Fibroblast of skin of left biceps (primary cell): ENCODE data around the gene SPEM2.

Experiments used
- DNase-seq, 2 experiments: peaks; one replicate each; pipeline ENCODE4 v3.0.0-alpha.2; 2013; ENCODE audit warnings: low read depth in 2 of 2

The SPEM2 gene

DNA sequence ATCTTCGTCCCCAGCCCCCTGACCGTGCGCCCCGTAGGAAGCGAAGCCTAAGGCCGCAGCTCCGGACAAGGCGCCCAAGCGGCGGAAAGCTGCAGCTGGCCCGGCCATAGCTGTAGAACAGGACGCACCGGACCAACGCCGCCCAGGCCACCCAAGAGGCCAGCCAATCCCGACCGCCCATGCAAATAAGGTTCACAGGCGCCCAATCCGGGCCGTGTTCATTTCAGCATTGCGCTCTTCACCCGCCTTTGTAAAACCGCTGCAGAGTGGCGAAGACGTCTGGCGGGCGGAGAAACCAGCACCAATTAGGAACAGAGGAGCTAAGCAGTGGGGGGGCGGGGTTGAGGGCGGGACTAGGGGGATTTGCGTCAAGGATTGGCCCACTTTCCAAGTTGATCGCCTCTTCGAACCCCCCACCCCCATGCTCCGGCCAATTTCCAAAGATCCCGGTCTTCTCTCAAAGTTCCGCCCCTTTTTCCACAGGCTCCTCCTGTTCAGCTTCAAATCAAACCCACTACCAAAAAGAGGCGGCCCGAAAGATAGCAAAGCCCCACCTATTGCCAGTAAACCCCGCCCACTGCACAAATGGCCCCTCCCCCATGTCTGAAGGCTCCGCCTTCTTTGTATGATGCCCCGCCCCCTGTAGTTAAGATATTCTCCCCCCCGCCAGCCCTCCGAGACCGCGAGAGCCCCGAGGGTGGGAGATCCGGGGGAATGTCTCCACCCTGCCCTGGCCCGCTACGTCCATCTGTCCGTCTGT, 21.3 kb upstream of the SPEM2 start, which contains the start of gene TMEM256:
Gene TMEM256 (minus strand): TSS at position 121 of the 760 bp plus-strand sequence. CDS start 13 bp downstream, at position 108.
- DNase-seq = peak; percentile 99

DNA sequence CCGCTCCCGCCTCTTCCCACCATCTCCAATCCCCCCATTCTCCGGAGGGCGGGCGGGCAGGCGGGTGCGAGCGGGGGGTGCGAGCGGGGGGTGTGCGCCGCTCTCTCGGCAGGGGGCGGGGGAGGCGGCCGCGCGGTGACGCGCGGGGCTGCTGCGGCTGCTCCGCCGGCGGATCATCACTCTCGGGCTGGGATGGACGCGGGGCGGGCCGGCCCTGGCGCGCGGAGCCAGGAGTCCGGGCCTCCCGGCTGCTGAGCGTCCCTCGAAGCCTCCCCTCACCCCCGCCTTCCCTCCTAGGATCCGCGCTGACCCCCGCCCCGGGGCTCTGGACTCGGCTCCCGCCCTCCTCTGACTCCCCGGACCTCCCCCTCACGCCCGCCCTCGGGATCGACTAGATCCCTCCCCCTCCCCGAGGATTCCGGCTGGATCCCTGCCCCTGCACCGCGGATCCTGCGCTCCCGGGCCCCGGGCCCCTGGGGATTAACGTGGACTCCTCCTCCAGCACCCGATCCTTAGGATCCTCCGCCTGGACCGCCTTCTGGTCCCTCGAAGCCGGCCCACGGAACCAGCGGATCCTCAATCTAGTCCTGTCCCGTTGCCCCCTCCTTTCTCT, 20.6 kb upstream of the SPEM2 start:
- no peak for DNase-seq

DNA sequence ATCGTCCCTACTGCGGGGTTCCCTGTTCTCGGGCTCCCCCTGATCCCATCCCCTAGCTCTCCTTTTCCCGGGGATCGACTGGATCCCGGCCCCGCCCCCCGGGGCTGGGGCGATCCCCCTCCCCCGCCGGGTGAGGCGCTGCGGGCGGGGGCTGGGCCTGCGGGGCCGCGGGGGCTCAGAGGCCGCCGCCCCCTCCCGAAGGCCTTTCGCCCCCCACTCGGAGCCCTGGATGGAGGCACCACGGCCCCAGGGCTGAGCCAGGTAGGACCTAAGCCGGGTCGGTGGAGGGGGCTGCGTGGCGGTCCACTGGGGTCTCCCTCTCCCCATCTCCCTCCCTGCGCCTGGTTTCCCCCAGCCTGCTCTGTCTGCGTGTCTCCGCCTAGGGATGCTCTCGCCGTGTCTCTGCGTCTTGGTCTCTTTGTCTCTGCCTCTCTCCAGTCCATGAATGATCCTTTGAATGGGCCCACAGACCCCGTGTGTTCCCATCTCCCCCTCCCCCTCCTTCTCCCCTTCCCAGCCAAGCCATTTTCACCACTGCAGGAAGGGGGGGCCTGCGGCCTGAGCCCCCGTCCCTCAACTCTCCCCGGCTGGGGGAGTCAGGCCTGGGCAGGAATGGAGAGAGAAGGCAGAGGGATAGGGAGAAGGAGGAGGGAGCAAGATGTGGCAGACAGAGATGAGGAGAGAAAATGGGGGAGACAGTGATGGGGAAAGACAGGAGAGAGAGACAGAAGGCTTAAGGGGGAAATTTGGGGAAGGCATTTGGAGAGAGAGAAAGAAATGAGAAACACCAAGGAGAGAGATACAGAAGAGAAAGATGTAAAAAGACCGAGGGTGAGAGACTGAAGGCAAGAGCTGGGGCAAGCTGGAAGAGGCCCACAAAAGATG, 19.8 kb upstream of the SPEM2 start:
- DNase-seq = no peak

DNA sequence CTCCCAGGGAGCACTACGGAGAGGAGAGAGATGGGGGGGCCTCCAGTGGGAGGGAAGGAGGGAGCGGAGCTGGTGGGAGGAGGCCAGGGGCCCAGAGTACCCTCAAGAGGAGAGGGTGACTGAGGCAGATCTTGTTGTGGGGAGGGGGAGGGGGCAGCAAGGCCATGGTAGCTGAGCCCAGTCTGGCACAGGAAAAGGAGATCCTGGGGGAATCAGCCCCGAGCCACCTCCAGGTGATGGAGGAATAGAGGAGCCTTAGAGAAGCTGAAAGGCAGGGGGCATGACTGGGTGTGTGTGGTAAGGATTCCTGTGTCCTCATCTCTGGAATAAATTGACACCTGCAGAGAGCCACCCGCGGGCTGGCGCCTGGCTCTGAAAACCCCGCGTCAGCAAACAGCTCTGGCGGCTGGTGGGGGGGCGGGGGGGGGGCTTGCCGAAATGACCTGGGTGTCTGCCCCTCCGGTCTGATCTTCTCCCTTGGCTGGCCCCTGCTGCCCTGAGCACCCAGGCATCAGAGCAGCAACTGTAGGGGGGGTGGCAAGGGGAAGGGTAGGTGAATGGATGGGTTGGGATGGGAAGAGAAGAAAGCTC, 19.1 kb upstream of the SPEM2 start:
- DNase-seq = no peak

DNA sequence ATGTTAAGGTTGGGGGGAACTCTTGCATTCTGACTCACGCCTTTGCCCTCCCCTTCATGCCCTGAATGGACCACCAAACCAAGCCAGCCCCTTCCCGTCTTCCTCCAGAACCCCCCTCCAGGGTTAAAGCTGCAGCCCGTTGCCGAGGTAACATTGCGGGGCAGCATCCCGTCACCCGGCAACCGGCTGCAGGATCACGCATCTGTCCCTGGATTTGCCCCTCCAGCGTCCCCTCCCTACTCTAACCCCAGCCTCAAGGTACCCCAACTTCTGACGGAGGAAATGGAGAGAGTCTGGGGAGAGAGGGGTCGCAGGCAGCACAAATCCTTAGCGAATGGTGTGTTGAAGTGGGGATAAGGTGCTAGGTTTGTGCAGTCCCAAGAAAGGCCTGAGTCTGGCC, 18.3 kb upstream of the SPEM2 start:
- no peak for DNase-seq

DNA sequence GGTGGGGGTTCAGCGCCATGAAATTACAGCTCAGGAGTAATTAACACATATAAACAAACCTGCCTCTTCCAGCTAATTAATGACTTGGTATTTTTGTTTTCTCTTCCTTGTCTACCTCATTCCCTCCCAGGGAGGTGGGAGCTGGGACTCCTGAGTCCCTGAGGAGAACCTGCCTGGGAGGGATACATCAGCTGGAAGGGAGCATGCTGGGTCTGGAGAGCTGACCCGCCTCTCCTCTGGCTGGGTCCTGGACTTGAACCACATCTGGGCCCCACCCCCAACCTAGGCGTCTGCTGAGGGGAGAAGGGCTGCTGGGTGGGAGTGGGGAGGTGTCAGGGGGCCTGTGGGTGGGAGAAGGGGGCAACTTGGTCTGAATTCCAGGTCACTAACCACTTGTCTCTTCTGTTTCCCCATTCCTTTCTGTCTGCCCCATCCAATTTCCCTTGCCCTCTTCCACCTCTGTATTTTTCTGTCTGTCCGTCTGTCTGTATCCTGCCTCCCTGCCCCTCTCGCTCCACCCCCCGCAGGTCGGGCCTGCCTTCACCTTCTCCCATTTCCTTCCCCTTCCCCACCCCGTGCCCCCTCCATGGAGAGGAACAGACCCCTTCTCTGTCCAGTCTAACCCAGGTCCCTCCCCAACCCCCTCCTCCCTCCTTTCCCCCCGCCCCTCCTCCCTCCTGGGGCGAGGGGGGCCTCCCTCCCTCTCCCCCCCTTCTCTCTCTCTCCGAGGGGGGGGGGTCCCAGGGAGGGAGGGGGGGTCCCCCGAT, 17.7 kb upstream of the SPEM2 start, which contains the start of gene NLGN2:
Gene NLGN2 (plus strand): TSS at position 361 of the 767 bp plus-strand sequence. CDS start 411 bp downstream, outside the sequence.
- DNase-seq = no peak

DNA sequence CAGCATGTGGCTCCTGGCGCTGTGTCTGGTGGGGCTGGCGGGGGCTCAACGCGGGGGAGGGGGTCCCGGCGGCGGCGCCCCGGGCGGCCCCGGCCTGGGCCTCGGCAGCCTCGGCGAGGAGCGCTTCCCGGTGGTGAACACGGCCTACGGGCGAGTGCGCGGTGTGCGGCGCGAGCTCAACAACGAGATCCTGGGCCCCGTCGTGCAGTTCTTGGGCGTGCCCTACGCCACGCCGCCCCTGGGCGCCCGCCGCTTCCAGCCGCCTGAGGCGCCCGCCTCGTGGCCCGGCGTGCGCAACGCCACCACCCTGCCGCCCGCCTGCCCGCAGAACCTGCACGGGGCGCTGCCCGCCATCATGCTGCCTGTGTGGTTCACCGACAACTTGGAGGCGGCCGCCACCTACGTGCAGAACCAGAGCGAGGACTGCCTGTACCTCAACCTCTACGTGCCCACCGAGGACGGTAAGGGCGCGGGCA, 17.1 kb upstream of the SPEM2 start:
- no peak for DNase-seq

DNA sequence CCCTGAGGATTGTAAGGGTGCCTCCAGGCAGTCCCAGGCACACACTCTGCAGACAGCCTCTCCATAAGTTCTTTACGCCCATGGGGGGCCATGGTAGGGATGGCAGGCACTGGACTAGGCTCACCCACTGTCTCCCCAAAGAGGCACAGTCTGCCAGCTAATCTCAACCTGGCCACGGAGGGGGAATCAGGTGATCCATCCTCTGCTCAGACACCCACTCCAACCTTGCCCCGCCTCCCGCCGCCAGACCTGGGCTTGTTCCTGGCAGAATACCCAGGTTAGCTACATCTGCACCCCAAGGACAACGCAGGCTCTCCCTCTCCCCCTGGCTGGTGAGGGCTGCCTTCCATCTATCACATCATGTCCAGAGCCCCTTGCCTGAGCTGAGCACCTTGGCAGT, 16.6 kb upstream of the SPEM2 start:
- DNase-seq = no peak

DNA sequence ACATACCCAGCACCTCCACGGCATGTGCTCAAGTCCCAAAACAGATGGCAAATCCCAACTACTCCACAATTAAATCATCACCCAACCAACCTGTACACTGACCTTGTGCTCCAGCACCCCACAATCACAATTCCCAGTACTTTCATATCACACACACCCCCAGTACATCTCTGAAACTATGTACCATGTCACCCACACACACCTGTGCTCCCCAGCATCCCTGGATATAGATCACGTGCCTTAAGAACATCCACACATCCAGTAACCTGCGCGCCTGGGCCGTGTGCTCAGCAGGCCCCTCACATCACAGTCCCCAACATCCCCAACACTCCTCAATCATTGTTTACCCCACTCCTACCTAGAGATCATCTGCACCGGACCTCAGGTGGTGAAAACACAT, 15.7 kb upstream of the SPEM2 start:
- DNase-seq = no peak

DNA sequence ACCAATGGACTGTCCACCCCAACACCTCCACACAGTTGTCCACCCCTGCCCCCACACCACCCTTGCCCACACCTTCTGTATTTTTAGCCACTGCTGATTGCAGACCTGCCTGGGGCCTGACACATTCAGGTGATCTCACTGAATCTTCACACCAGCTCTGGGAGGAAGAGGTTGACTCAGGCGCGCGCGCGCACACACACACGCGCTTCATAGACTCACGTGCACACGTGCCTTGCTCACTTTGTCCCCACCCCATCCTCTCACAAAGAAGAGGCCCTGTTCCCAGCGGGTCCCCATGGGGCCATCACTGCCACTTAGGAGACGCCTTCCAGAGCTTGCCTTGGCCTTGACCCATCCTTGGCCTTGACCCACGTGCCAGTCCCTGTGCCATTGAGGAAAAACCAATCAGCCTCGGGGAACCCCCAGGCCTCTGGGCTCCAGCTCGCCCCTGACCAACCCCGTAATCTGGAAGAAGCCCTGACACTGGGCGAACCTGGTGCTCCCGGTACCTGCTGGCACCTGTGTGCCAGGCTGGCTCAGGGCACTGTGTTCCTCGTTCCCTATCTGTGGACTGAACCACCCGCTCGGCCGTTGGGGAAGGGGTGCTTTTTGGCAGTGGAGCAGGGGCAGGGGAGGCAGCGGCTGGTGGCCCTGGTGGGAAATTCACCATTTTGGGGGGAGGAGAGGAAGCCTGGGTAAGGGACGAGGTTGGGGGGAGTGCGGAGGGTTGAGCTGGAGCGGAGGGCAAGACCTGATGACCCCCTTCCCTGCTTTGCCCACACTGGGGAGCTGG, 14.6 kb upstream of the SPEM2 start:
- DNase-seq = no peak

DNA sequence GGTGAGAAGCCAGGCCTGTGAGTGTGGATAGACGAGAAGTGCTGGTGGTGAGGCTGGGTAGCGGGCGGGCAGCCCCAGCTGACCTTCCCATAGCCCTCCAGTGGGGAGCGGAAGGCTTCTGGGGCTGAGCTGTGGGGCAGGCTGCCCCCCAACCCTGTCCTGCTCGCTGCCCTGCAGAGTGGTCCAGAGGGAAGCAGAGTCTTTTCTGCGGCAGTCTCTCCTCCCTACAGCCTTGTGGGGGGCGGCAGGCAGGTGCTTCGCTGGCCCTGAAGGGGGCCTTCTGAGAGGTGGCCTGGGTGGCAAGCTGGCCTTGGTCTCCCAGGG, 14.0 kb upstream of the SPEM2 start:
- no peak for DNase-seq

DNA sequence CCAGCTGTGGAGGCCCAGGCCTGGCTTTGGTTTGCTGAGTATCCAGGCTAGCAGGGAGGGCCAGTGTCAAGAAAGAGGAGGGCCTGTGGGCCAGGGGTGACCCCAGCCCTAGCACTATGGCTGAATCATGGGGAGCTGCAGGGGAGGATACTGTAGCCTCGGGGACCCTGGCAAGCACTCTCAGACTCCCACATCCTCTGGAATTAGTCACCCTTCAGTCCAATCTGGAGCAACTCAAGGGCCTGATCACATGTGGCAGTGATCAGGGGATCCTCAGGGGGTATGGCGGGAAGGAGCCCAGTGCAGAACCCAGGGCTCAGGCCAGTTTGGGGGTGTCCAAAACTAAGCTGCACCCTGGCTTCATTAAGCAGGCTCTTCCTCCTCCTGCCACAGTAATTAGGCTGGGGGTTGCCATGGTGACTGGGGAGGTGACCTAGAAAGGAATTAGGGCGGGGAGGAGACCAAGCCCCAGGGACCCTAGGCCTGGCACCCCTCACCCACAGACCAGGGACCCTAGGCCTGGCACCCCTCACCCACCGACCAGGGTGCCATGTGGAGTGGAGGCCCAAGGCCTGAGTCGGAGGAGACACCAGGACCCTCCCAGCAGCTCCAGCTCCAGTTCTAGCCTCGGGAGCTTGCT, 11.9 kb upstream of the SPEM2 start:
- DNase-seq = no peak

DNA sequence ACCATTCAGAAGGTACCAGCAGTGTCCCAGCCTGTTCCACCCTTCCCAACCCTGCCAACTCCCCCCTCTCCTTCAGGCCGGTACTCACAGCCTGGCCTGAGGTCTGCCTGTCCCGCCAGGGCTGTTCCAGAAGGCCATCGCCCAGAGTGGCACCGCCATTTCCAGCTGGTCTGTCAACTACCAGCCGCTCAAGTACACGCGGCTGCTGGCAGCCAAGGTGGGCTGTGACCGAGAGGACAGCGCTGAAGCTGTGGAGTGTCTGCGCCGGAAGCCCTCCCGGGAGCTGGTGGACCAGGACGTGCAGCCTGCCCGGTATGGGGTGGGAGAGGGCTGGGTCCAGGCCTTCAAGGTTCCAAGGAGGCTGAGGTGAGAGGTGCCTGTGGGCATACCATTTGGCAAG, 10.6 kb upstream of the SPEM2 start:
- DNase-seq = no peak

DNA sequence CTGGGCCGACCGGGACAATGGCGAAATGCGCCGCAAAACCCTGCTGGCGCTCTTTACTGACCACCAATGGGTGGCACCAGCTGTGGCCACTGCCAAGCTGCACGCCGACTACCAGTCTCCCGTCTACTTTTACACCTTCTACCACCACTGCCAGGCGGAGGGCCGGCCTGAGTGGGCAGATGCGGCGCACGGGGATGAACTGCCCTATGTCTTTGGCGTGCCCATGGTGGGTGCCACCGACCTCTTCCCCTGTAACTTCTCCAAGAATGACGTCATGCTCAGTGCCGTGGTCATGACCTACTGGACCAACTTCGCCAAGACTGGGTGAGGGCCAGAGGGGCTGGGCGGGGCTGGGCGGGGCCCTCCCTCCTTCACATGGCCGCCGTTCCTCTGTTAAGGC, 9.6 kb upstream of the SPEM2 start:
- DNase-seq = no peak

DNA sequence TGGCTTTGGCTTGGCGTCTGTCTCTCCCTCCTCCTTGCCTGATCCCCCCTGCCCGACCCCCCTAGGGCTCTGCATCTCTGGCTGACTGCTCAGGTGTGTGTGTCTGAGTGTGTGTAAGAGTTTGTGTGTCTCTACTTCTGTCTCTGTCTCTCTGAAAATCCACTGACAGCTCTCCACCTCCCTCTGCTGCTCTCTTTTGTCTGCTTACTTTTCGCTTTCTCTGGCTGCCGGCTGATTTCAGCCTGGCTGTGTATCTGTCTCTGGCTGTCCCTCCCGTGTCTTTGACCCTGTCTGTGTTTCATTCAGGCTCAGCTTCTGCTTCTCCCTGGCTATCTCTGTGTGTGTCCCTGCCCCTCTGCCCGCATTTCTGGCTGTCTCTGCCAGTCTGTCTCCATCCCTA, 9.1 kb upstream of the SPEM2 start:
- no peak for DNase-seq

DNA sequence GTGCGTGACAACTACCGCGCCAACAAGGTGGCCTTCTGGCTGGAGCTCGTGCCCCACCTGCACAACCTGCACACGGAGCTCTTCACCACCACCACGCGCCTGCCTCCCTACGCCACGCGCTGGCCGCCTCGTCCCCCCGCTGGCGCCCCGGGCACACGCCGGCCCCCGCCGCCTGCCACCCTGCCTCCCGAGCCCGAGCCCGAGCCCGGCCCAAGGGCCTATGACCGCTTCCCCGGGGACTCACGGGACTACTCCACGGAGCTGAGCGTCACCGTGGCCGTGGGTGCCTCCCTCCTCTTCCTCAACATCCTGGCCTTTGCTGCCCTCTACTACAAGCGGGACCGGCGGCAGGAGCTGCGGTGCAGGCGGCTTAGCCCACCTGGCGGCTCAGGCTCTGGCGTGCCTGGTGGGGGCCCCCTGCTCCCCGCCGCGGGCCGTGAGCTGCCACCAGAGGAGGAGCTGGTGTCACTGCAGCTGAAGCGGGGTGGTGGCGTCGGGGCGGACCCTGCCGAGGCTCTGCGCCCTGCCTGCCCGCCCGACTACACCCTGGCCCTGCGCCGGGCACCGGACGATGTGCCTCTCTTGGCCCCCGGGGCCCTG, 8.3 kb upstream of the SPEM2 start:
- no peak for DNase-seq

DNA sequence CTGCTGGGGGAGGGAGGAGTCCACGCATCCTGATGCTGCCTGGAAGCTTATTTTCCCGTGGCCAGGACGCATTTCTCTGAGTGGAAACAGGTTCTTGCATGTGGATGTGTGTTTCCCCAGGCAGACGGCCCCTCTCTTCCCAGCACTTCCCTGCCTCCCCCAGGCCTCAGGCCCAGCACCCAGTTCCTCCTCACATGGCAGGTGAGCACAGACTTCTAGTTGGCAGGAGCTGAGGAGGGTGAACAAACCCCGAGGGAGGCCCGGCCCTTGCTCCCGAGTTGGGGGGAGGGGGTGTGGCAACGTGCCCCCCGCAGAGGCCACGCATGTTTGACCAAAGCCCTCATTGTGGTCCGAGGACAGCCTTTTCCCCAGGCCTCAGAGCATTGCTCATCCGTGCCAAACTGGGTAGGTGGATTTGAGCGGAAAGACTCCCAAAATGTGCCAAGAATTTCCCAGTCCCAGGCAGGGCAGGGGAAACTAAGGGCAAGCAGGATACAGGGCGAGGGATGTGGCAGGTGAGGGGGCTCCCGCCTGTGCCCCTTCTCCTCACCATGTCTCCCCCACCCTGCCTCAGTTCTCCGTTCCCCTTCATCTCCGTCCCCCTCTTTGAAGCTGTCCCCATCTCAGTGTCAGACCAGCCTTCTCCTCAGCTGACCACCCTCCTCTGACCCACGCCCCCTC, 6.8 kb upstream of the SPEM2 start:
- no peak for DNase-seq

DNA sequence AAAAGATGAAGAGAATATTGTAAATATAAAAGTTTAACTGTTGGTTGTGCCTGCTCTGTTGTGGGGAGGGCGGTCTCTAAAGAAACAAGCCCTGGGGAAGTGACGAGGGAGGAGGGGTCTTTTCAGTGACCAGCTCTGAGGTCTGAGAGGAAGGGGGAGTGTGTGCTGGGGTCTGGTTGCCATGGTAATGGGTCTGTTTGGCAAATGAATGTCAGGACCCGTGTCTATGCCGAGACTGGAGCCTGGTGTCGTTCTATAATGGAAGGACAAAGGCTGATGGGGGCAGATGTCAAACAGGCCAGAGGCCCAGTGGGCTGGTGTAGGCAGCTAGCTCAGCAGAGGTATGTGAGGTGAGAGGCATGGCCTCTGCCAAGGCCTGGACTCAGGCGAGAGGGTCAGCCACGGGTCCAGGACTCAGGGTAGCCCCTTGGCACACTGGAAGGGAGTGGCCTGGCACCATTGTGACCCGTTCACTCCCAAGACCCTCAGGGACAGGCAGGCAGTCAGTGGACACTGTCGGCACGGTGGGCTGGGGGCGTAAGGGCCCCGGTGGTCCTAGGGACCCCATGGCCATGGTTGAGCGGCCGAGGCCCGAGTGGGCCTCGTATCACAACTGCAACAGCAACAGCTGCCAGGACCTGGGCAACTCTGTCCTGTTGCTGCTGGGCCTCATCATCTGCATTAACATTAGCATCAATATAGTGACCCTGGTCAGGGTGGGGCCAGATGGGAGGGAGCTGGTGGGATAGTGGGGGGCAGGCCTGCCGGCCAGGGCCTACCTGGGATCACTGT, 5.4 kb upstream of the SPEM2 start, which contains the start of gene SPEM1:
Gene SPEM1 (plus strand): TSS at position 506 of the 792 bp plus-strand sequence. CDS start 61 bp downstream, at position 567.
- DNase-seq = no peak
